SHP77 (cell line): ENCODE data around the gene UBE2J2.

Experiments
- DNase-seq, 2 experiments: peaks; one replicate each; lab custom pipeline; 2025; lab: John Stamatoyannopoulos, UW

UBE2J2 gene

DNA sequence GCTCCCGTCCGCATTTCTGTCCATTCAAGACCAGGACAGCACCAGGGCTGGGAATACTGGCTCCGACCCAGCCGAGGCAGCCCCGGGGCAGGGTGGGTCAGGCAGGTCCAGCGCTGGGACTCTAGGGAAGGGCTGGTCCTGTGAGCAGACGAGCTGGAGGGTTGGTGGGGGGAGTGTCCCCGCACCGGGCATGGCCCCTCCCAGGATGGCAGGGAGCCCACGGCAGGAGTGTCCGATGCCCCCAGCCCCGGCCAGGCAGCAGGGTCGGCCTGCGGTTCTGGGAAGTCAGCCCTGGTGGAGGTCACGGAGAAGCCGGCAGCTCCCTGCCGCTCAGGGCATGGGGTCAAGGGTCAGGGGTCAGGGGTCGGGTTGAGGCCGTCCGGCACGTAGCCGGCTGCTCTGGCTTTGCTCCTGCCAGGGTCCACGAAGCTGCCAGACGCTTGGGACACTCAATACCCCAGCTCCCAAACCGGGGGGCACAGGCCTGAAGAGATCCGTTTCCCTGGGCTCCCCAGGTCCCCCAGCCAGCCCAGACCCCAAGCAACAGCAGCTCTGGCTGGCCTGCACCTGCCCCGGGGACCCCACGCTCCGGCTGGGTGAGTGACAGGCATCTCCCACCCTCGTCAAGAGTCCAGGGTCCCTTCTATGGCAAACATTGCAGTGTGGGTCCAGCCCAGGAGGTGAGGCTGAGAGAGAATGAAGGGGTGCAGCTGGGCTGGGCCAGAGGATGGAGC is 33.9 kb downstream of the UBE2J2 start:
- DNase-seq = no peak

DNA sequence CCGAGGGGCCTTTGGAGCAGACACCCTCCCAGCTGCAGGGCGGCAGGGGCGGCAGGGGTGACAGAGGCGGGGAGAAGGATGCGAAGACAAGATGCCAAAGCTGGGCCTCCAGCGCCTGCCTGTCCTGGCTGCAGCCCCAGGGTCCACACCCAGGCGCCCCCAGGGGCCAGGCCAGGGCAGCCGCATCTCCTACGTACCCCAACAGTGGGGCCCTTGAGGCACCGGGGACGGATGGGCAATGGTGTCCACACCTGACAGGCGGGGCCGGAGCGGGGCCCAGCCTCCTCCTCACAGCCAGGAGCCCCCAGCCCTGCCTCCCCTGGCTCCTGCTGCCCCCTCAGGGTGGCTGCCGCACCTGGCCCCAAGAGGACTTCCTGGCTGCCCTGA is 34.4 kb downstream of the UBE2J2 start:
- DNase-seq = no peak

DNA sequence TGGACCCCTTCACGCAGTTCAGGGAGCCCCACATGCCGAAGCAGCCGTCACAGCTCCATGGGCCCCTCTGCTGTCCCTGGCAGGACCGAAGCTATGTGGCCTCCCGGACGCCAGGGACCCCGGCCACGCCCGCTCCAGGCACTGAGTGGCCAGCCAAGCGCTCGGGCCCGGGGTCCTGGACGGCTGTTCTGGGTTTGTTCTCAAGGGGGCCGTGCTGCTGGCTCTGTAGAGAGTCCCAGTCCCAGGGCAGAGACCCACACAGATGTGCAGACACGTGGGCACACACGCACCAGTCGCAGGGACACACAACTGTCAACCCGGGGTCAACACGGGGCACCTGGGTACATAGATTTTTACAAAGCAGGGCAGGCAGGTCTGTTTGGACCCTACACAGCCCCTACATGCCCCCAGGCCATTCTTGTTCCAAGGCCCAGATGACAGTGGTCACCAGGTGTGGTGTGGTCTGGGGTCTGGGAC is 34.9 kb downstream of the UBE2J2 start:
- no peak for DNase-seq

DNA sequence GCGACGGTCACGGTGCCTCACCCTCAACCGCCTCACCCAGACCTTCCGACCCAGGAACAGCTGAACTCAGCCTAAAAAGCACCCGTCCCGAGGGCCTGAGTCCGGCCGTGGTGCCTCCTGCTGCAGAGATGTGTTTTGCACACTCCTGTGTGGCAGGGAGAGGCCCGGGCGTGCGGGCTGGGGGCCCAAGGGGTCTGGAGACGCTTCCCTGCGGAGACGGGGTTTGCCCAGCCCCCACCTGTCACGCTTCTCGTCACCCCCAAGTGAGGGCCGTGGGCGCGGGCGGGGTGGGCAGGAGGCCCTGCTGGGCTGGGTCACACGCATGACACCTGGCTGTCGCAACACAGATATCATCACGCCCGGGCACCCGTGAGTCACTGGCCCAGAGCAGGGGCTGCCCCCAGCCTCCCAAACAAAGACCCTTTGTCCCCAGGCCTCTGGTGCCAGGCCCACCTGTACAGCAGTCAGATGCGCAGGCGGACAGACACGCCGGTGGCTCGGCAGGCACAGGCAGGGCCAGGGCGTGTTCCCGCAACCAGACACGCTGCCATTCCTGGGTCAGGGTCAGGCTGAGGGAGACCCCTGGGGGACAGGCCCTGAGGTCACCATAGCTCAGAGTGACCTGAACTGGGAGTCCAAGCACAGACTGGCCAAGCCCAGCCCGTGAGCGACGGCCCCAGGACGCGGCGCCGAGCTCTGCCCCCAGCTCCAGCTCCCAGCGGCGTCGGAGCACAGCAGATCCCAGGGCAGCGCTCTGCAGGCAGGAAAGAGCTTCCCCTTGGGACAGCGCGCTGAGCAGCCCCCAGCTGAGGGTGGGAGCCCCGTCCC is 35.6 kb downstream of the UBE2J2 start:
- DNase-seq = no peak

DNA sequence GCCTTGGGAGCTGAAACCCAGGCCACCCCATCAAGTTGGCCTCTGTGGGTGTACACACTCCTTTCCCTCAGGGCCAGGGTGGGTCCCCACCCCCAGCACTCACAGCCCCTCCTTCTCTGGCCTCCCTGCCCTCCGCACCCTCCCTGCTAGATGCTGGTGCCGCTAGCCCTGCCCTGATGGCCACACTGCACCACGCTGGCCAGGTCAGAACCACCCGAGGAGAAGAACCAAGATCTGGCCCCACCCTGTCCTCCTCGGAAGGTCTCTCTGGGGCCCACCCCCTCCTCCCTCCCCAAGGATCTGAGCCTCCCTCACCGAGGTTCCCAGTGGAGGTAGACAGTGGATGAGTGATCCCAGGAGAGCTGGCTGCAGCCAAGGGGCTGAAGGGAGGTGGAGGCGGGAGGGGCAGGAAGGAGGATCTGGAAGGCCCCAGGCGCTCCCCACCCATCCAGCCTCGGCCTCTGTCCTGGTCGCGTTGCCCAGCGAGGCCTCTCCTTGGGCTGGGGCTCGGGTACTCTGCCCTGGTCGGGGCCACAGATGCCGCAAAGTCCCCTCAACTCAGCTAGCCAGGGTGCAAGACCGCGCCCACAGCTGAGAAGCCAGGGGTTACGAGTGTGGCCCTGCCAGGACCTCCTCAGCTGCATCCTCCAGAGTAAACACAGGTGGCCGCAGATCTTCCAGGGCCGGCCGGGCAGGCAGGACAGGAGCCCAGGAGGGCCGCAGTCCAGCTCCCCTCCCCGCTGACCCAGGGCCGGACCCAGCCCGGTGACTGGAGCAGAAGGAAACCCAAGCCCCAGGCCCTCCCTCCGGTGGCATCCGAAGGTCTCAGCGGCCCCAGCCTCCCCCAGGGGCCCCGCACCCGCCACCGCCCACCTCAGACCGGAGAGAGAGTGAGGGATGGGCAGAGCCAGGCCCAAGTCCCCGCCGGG is 36.4 kb downstream of the UBE2J2 start:
- DNase-seq = peak in 1 of 2 experiments; percentile 31

DNA sequence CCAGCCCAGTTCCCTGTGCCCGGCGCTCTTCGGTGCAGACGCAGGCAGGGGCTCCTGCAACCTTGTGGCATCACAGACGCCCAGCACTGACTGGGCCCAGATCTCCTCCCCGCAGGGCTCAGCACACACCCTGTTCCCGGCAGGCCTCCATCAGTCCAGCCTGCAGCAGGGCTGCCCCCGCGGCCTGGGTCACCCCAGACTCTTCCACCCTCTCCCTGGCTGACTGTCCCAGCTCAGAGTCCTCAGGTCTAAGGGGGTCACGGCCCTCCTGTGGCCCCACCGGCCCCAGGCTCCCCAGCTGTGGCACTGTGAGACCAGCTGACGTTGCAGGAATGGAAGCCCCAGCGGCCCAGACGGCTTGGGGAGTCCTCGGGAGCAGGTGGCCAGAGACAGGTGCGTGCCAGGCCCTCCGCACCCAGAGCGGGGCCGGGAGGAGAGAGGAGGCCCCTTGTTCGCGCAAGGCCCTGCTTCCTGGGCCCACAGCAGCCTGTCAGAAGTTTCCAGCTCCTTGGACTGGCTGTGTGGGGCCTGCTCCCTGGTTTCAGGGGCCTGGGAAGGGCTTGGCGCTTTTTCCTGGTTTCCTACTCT is 37.4 kb downstream of the UBE2J2 start:
- DNase-seq = peak; percentile 32 to 46

DNA sequence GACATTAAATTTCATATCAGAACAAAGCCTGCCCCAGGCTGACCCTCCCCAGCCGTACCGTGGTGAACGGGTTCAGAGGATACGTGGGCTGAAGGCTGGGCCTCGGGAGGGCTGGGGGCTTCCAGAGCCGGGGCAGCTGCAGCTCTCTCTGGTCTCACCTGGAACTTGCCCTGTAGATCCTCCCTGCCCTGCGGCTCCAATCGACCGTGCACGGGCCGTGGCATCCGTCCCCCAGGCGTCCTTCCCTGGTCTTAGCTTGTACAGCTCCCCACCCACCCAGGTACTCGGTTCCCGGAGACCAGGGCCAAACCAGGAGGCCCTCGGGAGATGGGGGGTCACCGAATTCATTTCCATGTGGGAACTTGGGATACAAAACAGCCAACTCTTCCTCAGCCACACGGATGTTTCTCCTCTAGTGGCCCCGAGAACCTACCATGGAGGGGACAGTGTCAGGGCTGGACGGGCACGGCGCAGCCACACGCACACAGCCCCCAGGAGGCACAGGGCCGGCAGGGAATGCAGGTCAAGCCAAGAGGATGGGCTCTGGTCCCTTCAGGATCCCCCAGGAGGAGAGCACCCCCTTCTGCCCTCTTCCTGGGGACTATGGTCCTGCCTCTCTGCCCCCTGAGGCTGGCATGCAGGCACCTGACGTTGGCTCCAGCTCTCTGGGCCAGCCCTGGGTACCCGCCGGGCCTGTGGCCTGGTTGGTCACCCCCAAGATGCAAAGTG is 38.5 kb downstream of the UBE2J2 start:
- DNase-seq = no peak

DNA sequence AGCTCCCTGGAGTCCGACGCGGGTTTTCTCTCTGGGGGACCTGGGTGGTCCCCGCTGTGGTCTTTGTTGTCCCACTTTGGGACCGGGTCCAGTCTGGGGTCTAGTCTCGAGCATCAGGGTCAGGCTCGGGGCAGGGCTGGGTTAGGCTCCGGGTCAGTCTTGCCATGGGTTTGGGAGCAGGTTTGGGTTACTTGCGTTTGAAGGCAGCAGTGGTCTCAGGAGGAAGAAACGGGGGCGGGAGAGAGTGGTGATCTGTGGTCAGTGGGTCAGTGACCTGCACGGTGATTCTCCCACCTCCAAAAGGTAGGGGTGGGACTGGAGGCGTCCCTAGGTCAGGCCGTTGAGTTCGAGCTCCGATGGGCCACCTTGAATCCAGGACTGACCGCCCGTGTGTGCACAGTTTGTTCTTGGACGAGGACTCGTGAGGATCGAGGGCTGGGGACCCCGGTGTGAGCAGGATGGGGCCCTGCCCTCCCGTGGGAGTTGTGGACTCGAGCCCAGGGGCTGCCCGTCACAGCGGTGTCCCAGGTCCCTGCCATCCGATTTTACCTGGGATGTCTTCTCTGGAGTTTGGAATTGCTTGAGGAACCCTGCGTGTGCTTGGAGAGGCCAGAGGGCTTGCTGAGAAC is 39.4 kb downstream of the UBE2J2 start:
- DNase-seq = no peak

DNA sequence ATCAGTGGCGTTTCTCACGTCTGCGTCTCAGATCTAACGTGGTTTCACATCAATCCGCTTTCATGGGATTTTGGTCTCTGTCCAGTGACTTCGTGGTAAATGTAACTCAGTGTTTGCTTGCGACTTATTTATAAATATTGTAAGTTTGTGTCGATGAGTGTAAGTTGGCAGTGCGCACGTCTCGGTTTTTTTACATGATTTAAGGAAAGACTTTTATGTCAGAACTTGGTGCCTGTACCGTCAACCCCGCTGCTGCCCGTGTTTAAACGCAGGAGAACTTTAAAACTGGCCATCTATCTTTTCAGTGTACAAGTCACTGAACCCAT is 40.1 kb downstream of the UBE2J2 start:
- DNase-seq = no peak

DNA sequence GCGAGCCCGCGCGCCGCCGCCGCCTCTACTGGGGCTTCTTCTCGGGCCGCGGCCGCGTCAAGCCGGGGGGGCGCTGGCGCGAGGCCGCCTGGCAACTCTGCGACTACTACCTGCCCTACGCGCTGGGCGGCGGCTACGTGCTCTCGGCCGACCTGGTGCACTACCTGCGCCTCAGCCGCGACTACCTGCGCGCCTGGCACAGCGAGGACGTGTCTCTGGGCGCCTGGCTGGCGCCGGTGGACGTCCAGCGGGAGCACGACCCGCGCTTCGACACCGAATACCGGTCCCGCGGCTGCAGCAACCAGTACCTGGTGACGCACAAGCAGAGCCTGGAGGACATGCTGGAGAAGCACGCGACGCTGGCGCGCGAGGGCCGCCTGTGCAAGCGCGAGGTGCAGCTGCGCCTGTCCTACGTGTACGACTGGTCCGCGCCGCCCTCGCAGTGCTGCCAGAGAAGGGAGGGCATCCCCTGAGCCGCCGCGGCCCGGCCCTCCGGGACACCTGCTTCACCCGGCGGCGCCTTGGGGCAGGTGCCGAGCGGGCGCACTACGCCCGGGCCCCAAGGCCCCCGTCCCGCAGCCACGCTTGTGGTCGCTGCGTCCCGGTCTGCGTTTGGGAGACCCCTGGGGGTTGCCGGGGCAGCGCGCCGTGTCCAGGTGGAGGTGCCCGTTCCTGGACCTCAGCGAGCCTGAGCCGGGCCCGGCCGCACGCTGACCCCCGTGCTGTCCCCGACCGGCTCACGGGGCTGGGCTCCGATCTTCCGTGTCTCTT is 40.7 kb downstream of the UBE2J2 start:
- DNase-seq = no peak

DNA sequence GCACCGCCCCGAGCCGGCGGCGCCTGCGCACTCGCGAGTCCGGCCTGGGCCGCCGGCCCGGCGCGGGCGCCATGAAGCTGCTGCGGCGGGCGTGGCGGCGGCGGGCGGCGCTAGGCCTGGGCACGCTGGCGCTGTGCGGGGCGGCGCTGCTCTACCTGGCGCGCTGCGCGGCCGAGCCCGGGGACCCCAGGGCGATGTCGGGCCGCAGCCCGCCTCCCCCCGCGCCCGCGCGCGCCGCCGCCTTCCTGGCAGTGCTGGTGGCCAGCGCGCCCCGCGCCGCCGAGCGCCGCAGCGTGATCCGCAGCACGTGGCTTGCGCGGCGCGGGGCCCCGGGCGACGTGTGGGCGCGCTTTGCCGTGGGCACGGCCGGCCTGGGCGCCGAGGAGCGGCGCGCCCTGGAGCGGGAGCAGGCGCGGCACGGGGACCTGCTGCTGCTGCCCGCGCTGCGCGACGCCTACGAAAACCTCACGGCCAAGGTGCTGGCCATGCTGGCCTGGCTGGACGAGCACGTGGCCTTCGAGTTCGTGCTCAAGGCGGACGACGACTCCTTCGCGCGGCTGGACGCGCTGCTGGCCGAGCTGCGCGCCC is 41.4 kb downstream of the UBE2J2 start, which contains the start of gene B3GALT6:
Gene B3GALT6, plus strand, starts transcription at position 30 of the 588 bp plus-strand sequence. Its CDS starts 42 bp downstream, at position 72.
- no peak for DNase-seq

DNA sequence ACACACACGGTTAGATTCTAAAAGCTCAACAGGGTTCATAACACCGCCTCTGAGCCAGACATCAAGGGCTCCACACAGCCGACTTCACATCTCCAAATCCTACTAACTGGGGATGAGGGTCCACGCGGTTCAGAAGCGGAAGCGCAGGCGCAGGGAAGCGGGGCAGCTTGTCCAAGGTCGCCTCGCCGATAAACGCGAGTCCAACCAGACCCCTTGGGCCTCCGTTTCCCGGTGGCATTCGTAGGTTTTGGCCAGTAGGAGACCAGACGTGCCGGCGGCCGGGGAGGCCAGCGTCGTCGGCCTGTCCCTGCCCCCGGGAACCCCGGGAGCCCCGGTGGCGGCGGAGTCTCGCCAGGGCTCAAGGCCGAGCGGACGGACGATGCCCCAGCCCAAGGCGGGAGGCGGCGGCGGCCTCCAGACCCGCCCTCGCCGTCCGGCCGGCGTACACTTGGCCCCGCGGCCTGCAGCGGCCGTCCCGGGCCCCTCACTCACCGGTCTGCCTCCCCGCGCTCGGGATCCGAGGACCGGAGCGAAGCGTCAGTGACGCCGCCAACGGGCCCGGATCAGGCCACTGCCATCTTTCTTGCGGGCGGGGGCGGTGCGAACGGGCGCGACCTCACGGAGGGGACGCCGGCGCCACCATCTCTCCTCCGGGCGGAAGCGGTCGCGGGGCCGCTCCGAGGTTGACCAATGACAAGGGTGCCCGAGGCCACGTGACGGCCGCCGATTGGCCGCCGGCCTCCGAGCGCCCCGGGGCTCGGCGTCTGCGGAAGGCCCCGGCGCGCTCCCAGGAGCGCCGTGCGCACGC is 42.0 kb downstream of the UBE2J2 start, which contains the start of gene SDF4:
Gene SDF4, minus strand, starts transcription at position 602 of the 808 bp plus-strand sequence. CDS start 3,229 bp downstream, outside the sequence.
- peak; percentile 88 to 95 for DNase-seq

DNA sequence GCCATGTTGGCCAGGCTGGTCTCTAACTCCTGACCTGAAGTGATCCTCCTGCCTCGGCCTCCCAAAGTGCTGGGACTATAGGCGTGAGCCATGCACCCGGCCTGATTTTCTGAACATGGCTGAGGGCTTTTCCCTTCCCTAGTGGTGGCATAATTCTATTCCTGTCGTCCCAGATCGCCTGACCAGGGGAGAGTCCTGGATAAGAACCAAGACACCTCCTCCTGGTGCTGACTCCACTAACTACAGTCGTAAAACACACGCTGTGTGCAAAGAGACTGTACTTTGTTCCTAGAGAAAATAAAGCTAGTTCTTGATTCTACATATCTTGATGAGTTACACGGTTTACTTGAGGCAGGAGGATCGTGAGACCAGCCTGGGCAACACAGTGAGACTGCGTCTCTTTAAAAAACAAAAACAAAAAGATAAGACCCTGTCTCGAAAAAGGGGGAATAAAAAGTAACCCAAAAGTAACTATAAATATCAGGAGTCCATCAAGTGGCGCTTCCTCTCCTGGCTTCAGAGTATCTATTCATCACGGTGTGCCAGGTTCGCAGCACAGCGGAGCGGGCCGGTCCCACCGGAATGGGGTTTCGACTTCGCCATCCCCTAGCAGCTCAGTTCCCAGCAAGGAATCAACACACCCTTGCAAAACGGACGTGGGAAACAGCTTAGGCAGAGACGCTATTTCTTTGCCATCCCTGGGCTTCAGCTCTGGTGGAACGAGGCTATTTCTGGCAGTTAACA is 42.8 kb downstream of the UBE2J2 start:
- DNase-seq = no peak

DNA sequence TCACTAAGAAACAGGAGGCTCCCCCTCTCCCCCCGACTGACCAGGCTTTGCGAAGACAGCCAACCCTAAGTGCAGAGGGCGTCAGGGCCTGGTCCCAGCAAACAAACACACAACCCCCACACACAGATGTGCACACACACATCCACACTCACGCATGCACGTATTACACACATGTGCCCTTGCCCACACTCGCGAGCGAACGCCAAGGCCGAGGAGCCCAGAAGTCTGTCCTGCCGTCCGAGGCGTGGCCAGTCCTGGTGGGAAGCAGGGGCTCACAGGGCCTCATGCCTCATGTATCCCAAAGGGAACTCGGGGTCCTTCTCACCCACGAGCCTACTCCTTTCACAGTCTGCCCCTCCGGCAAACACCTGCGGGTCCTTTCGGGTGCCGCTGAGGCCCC is 43.9 kb downstream of the UBE2J2 start:
- DNase-seq = no peak

DNA sequence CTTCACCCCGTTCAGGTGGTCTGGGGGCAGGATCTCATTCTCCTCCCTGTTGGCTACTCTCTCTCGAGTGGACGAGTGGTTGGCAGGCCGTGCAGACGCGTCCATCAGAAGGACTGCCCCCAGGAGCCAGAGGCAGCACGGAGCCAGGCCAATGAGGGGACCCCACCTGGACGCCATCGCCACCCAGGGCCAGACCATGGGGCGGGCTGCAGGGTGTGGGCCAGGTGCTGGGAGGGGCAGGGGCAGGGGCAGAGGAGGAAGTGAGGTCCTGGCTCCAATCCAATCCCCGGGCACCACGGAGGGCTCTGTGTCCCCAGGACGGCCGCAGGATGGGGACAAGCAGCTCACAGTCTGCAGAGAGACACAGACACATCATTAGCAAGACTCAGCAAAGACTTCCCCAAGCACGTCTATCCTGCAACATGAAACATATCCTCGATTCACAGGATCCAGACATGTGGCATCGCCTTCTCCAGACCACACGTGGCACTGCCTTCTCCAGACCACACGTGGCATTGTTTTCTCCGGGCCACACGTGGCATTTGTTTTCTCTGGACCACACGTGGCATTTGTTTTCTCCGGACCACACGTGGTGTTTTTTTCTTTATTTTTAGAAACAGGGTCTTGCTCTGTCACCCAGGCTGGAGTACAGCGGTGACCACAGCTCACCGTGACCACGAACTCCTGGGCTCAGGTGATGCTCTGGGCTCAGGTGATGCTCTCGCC is 44.9 kb downstream of the UBE2J2 start:
- no peak for DNase-seq

DNA sequence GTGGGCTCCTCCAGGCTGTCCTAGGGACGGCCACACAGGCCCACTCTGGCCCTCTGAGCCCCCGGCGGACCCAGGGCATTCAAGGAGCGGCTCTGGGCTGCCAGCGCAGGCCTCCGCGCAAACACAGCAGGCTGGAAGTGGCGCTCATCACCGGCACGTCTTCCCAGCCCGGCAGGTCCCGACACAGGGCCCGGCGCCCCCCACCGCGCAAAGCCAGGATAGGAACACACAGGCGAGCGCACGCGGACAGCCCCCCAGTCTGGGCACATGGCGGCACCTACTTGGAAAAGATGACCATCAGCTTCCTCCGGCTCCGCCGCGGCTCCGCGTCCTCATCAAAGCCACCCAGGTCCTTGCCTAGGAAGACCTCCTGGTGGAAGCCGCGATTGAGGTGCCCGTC is 45.5 kb downstream of the UBE2J2 start:
- DNase-seq = no peak

DNA sequence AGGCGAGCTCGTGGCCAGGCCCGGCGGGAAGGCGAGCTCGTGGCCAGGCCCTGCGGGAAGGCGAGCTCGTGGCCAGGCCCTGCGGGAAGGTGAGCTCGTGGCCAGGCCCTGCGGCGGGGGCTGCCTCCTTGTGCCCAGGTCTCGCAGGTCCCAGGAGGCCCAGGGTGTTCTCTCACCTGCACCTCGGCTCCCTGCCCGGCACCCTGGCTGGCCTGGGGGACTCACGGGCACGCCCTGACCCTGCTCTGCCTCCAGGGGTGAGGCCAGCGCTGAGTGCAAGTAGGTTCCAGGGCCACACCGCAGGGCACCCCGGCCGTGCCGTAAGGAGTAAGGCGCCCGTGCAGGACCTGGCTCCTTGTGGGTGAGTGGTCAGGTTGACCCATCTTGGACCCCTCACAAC is 46.3 kb downstream of the UBE2J2 start:
- DNase-seq = no peak
